ENCODE data around the gene ARHGEF12. TPM values are rescaled to one million over a fixed set of nuclear protein-coding genes. Genes with fewer than 3 reads are reported as not detected.

Gene ARHGEF12
- total and polyA plus RNA-seq, 10 of the 15 experiments (the other 5 are each of a cell fraction or from before 2014, with no cell fraction given): 2.7 to 40.8 (median 20.9) TPM

GRCh38 chr11:120306519-120307242, 29.5 kb upstream of the ARHGEF12 start:
- ChIA-PET POLR2A (interaction anchor here (0.5 kb wide), 1 partner anchor 56 kb away, joined by 3 read pairs; no protein-coding TSS in a partner anchor), CTCF (interaction anchor here (12.2 to 19.8 kb wide), 2 partner anchors 55 to 75 kb away, joined by 296 to 783 read pairs; partner anchors contain the start of gene POU2F3), SMC1A (ENCODE audit: uncharacterized antibody, unreplicated experiment) (no interaction called here), RAD21 (ENCODE audit: unreplicated experiment) (no interaction called here)
- no peak for FAIRE-seq
- Histone ChIP-seq H3K27ac (ENCODE audit: control insufficient read depth, insufficient read depth) (no peak overlapping the region), H3K36me3 (ENCODE audit: control insufficient read depth in 2 of 2, insufficient read depth in 2 of 2, low read length in 1 of 2) (no peaks in the 10 kb centered on the region), H3K9me3 (replicated peaks; ENCODE audit: control insufficient read depth, insufficient read depth, low read length) (no peaks in the 10 kb centered on the region), H3K4me1 (ENCODE audit: control insufficient read depth, insufficient read depth, low read length) (peaks cover 7% of the 10 kb centered on the region), H2AFZ (ENCODE audit: control insufficient read depth, low read depth, low read length) (no peak overlapping the region), H3K27me3 (replicated peaks in 1 of 2; ENCODE audit: control insufficient read depth in 2 of 2, insufficient read depth in 2 of 2, low read length in 1 of 2) (peaks cover 0 to 3% of the 10 kb centered on the region in 2 experiments; a peak in 1 of 4 replicates), H3K9ac (ENCODE audit: control insufficient read depth, insufficient read depth, low read length) (no peak overlapping the region), H3K4me3 (no peak overlapping the region), H3K4me2 (ENCODE audit: control insufficient read depth, insufficient read depth) (no peak overlapping the region), H3K79me2 (ENCODE audit: control insufficient read depth, insufficient read depth, low read length) (no peaks in the 10 kb centered on the region), H4K20me1 (ENCODE audit: control insufficient read depth, insufficient read depth) (no peaks in the 10 kb centered on the region)
- no peak for DNase-seq (ENCODE audit: low read depth, low spot score)
- intact Hi-C loops (cut with micrococcal nuclease; ENCODE audit: unreplicated experiment) (no loop called here), in situ Hi-C loops (cut with MboI) (no loop called here)
- TF ChIP-seq SRF (IDR thresholded peaks at IDR 0.05; ENCODE audit: low read depth in 2 of 2, low read length in 2 of 2): no peak
- no peak for TF ChIP-seq WRNIP1 (IDR thresholded peaks at IDR 0.05; ENCODE audit: borderline replicate concordance, low read depth, low read length)
- no peak for TF ChIP-seq FOXM1 (IDR thresholded peaks at IDR 0.05; ENCODE audit: low read depth, low read length)
- no peak for TF ChIP-seq MYC (IDR thresholded peaks at IDR 0.05; ENCODE audit: insufficient read depth, insufficient read length, insufficient replicate concordance, low read length, severe bottlenecking)
- TF ChIP-seq PML (IDR thresholded peaks at IDR 0.05; ENCODE audit: low read length): no peak
- no peak for TF ChIP-seq CEBPB (IDR thresholded peaks at IDR 0.05; ENCODE audit: borderline replicate concordance in 1 of 2, low read depth in 2 of 2, low read length in 2 of 2)
- no peak for TF ChIP-seq POLR2A (IDR thresholded peaks at IDR 0.05; ENCODE audit: low read depth, low read length)
- TF ChIP-seq EP300 (IDR thresholded peaks at IDR 0.05; ENCODE audit: borderline replicate concordance in 1 of 2, control insufficient read depth in 1 of 2, low read depth in 2 of 2, low read length in 2 of 2): no peak
- no peak for TF ChIP-seq KDM1A (IDR thresholded peaks at IDR 0.05; ENCODE audit: borderline replicate concordance)
- no peak for TF ChIP-seq RAD51 (IDR thresholded peaks at IDR 0.05)
- no peak for TF ChIP-seq RELA (IDR thresholded peaks at IDR 0.05; ENCODE audit: borderline replicate concordance, partially characterized antibody)
- no peak for TF ChIP-seq EGR1 (IDR thresholded peaks at IDR 0.05; ENCODE audit: borderline replicate concordance in 1 of 2, low read depth in 2 of 2, low read length in 2 of 2)
- TF ChIP-seq RBBP5 (conservative IDR thresholded peaks at IDR 0.05): no peak
- no peak for TF ChIP-seq MEF2B (IDR thresholded peaks at IDR 0.05; ENCODE audit: partially characterized antibody, poor library complexity, severe bottlenecking)
- ATAC-seq: no peak
- WGBS (ENCODE audit: insufficient coverage, insufficient replicate concordance, low lambda C conversion rate, missing lambda C conversion rate): 44% methylated on average over 11 of the region's 11 CpGs
- BruUV-seq (replicated peaks): no TSS peak
